Measurements from ENCODE around the gene TENM4.

DNA sequence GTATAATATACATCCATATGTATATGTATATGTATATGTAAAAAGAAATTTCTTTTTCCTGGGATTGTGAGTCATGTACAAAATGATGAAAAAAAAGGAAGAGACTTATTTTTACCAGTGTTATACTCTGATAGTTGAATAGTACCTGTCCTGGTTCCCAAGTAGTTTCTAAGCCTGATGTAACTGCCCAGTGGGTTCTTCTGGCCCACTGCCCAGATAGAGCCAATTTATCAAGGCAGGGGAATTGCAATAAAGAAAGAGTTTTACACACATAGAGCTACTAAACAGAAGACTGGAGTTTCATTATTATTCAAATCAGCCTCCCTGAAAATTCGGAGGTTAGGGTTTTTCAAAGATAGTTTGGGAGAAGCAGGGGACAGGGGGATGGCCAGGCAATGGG, 837.0 kb downstream of the TENM4 start:
- TF ChIP-seq, protein P1, sequence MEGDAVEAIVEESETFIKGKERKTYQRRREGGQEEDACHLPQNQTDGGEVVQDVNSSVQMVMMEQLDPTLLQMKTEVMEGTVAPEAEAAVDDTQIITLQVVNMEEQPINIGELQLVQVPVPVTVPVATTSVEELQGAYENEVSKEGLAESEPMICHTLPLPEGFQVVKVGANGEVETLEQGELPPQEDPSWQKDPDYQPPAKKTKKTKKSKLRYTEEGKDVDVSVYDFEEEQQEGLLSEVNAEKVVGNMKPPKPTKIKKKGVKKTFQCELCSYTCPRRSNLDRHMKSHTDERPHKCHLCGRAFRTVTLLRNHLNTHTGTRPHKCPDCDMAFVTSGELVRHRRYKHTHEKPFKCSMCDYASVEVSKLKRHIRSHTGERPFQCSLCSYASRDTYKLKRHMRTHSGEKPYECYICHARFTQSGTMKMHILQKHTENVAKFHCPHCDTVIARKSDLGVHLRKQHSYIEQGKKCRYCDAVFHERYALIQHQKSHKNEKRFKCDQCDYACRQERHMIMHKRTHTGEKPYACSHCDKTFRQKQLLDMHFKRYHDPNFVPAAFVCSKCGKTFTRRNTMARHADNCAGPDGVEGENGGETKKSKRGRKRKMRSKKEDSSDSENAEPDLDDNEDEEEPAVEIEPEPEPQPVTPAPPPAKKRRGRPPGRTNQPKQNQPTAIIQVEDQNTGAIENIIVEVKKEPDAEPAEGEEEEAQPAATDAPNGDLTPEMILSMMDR (CRISPR knock-in tag; IDR thresholded peaks at IDR 0.05): no peak
- TF ChIP-seq SRSF4 (IDR thresholded peaks at IDR 0.05; ENCODE audit: low read depth, low read length, poor library complexity, severe bottlenecking): no peak
- TF ChIP-seq HDAC2 (CRISPR knock-in tag; IDR thresholded peaks at IDR 0.05): no peak
- no peak for TF ChIP-seq CC2D1A (CRISPR knock-in tag; IDR thresholded peaks at IDR 0.05)
- no peak for TF ChIP-seq NONO (IDR thresholded peaks at IDR 0.05)
- TF ChIP-seq NONO (CRISPR knock-in tag; conservative IDR thresholded peaks at IDR 0.05): no peak
- TF ChIP-seq POLR2A (IDR thresholded peaks at IDR 0.05; ENCODE audit: insufficient read depth in 1 of 2, low read depth in 2 of 2, low read length in 2 of 2): no peak
- no peak for TF ChIP-seq EZH2 (conservative IDR thresholded peaks at IDR 0.05; ENCODE audit: low read depth, low read length)

Data from HepG2 (cell line).